CD4-positive, alpha-beta T cell treated with Interleukin-21 for 1 hour (primary cell): Measurements from ENCODE around the gene DNAJB8.

ENCODE experiments used
- DNase-seq: peaks from one replicate; pipeline ENCODE4 v3.0.0-alpha.2; 2020

DNAJB8 gene

DNA sequence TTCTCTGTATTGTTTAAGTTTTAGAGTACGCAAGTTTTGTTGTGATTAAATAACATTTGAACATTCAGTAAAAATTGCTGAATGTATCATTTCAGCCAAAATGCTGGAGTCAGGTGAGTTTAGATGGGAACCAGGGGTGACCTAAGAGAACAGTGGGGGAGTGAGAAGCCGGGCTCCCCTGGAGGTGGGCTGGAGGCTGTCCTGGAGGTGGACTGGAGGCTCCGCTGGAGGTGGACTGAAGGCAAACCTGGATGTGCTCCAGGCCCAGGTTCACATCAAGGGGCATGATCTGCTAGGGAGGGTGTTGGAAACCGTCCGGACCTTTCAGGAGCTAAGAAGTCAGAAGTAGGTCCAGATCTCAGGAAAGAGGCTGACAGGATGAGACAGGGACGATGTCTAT lies 23.7 kb downstream of the DNAJB8 start:
- DNase-seq = no peak

DNA sequence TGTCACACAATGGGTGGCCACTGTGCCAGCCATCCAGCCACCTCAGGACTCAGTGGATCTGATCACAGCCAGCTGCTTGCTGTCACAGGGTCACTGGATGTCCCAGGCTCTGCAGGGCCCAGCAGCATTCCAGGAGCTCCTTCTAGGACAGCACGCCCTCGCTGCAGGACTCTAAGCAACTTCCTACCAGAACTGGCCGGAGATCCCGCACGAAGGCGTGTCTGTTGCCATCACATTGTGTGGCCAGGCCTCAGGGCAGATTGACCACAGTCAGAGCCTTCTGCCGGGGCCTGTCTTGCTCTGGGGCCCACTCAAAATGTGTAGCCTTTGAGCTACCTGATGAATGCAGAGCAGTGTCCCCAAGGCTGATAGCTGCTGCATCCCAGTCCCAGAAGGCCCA lies 24.6 kb downstream of the DNAJB8 start:
- no peak for DNase-seq

DNA sequence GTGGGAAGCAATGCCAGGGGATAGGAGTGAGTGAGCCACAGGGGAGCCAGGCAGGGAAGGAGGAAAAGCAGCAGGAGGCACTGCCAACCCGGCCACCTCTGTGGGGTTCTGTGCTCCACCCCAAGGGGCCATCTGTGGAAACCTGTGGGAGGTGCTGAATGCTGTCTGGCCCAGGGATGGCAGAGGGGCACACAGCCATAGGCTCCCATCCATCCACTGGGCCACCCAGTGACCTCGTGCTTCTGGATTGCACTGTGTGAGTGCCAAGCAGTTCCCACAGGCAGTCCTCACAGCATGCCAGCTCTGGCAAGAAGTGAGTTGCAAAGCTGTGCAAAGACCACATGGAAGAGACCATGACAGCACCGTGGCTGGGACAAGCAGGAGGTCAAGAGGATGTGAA lies 27.5 kb downstream of the DNAJB8 start:
- no peak for DNase-seq

DNA sequence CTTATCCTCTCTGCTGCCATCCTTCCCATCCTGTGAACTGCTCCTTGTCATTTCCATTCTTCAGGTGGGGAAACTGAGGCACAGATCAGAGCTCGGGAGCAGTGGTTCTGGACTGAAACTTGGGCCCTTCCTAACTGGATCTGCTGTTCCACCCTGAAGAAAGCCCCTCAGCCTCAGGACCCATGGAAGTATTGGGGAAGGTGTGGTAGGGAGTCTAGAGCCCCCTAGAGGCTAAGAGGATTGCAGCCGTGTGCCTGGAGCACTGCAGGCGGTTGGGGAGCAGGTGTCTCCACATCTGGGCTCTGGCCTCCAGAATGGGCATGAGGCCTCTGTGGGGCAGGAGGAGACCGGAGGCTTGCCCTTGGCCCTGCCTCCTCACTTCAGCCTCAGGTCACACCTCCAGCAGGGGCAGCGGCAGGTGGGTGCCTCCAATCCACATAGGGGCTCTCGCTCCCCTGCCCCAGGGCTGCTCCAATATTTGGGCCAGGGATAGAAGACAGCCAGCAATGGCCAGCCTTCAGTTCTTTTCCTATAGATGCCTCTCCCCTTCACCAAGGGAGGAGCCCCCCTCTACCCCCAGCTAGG lies 28.1 kb downstream of the DNAJB8 start:
- no peak for DNase-seq

DNA sequence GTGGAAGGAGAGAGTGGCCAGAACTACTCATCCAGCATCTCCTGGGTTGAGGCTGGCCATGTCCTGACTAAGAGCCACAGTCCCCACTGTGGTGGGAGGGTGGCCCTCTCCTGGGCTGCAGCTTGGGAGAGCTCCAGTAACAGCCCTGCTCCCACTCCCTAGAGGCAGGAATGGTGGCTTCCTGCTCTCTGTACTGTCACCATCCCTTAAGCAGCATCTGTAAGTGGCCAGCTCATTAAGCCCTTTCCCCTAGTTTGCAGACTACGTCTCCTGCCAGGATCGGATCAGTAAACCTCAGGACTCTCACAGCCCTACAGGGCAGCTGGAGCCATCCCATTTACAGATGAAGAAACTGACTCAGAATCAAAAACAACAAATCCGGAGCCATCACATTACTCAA lies 30.5 kb downstream of the DNAJB8 start:
- no peak for DNase-seq

DNA sequence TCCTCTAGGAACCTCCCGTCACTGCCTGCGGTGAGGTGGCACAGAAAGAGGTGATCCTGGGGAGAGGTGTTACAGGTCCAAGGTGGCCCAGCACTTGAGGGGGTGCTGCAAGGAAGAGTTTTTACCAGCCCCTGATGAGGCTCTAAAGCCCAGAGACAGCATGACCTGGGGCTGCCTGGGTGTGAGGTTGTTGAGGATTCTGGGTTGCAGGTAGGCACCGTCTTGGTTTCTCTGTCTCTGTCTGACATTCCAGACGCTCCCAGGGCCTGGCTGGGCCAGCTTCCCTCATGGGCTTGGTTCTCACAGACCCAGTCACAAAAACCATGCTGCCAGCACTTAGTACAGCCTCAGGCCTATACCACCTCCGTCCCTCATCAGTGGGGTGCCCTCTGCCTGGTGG lies 31.1 kb downstream of the DNAJB8 start:
- DNase-seq = no peak

DNA sequence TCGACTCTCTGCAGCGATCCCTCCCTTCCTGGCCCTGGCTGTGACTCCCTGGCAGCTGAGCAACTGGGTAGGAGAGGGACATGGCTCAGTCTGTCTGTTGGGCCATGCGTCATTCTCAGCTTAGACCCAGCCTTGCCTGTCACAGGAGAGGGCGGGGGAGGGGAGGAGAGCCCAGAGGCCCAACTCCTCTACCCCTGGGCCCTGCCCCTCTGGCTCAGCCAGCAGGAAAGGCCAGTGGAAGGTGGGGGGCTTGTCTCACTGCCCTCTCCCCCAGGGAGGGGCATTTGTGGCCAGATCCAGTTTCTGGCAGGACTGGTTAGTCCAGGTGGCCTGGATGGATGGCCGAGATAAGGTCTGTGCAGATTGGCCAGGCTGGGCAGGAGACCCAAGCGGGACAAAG lies 31.6 kb downstream of the DNAJB8 start:
- no peak for DNase-seq

DNA sequence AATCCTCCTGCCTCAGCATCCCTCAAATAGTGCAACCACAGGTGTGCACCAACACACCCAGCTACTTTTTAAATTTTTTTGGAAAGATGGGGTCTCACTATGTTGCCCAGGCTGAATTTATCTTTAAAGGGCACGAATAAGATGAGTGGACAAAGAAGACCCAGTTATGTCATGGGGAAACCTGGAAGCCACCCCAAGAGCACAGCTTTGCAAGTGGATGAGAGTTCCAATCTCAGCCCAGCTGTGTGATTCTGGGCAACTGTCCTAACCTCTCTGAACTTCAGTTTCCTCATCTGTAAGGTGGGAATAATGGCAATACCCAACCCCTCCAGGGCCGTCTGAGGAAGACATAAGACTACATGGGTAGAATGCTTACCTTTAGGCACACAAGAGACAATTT lies 32.2 kb downstream of the DNAJB8 start:
- DNase-seq = no peak

DNA sequence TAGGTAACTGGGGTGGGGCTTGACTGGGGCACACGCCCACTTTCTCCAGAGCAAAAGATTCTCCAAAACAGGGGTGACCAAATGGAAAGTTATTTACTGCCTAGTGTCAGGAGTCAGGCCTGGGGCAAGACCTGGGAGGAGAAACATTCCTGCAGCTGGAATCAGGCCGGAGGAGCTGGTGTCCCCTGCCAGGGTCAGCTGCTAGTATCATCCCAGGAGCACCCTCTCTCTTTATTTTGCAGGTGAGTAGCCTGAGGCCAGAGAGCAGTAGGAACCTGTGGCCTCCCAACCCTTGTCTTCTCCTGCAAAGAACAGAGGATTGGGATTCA lies 32.9 kb downstream of the DNAJB8 start:
- DNase-seq = no peak

DNA sequence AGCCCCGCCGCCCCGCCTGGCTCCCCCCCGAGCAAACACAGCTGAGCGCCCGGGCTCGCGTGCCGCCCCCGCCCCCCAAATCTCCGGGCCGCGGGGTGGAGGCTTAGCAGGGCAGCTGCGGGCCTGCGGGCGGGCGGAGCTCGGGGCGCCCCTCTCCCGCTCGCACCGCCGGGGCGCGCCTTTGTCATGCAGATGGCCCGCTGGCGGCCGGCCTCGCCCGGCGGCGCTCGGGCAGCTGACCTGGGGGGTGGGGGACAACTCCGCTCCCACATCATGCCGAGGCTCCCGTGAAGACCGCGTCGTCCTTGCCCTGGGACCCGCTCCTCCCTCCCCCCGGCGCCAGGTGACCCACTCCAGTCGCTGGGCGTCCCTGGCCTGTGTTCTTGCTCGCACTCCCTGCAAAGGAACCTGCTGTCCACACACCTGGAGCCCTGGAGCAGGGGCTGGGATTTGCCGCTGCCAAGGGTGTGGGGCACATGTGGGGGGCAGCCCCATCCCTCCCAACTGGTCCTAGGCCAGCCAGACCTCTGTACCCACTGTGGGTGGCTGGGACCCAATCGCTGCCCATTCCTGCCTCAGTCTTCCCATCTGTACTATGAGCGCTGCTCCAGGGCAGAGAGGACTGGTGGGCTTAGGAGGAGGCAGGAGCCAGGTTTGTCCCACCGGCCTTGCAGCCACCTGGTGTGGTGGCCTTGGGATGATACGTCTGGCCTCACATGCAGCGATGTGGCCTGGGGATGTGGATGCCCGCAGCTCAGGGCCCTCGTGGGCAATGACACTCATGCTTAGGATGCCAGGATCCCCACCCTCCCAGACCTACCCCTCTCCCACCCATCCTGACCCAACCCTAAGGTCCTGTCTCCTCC lies 33.5 kb downstream of the DNAJB8 start:
- no peak for DNase-seq

DNA sequence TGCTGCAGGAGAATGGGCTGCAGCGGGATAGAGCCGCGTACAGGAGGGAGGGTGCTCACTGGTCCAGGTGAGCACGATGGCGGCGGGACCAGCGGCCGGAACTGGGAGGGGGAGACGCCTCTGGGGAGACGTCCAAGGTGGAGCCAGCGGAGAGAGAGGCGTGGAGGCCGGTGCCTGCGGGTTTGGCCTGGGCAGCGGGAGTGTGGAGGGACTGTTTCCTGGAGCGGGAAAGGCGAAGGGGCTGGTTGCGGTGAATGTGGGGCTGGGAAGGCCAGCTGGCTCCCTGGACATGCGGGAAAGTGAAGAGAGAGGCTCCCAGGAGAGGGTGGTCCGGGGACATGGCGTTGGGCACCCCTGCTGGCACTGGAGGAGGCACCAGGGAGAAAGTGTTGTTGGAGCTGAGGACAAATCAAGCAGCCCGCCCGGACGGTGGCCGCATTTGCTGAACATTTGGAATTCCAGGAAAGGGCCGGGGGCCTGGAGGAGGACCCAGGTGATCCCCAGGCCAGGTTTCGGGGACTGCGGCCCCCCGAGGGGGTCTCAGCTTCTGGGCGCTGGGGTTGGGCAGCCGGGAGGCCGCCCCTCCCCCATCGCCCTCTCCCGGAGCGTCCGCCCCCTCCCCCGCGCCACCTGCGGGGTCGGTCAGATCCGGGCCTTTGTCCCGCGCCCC lies 34.3 kb downstream of the DNAJB8 start:
- no peak for DNase-seq

DNA sequence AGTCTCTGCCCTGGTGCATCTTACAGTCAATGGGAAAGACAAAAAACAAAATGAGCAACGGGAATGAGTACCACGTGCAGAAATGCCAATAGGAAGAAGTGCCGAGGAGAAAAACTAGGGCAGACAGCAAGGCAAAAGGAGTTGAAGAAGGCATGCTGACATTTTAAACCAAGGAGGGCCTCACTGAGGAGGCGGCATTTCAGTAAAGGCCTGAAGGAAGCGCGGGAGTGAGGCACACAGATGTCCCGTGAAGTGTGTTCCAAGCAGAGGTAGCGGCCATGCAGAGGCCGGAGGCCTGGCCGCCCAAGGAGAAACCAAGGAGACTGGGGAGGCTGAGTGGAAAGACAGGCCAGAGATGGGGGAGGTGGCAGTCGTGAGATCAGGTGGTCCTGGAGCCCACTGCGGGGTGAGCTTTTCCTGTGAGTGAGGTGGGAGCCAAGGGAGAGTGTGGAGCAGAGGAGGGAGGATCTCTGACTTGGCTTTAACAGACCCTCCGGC lies 34.8 kb downstream of the DNAJB8 start:
- DNase-seq = no peak

DNA sequence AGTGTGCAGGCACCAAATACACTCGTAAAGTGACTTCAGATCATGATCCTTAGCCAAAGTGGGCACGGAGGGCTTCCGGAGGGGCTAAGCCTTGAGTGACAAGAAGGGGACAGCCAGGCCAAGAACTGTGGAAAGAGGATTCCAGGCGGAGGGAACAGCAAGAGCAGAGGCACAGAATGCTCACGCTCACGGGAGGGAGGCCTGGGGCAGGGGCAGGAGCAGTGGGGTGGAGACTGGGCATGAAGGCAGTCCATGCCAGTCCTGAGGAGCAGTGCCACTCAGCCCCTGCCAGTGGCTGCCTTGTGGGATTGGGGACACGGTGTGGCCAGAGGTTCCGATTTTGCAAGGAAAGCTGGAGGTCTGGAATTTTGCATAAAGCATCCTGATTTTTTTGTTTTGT lies 36.0 kb downstream of the DNAJB8 start:
- DNase-seq = no peak

DNA sequence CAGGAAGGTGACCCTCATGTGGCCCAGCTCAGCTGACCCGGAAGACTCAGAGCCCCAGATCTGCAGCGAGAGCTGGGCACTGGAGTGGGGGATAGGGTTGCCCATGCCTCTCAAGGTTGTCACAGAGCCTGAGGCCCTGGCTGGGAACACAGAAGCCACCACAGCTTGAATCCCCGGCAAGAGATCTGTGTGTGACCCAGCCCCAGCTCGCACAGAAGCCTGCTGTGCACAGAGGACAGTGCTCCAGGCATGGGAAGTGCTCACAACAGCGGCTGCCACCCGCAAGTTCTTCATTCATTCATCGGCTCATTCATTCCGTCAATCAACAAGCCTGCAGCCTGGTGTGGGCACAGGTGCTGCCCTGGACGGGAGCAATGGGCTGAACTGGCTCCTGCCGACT lies 36.4 kb downstream of the DNAJB8 start:
- no peak for DNase-seq

DNA sequence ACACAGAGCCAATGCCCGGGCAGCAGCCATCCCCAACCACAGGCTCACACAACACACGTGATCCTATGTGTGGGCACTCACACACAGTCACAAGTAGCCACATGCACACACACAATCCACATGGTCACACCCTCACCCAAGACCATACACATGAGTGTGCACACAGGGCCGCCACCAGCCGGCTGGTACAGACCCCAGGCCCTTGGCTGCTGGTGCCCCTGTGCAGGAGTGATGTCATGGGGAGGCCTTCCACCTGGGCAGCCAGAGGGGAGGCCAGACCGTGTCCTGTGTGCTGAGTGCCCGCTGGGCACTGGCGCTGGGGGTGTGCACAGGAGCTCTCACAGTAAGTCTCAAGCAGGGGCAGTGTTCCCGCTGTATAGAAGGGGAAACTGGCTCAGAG lies 36.9 kb downstream of the DNAJB8 start:
- no peak for DNase-seq

DNA sequence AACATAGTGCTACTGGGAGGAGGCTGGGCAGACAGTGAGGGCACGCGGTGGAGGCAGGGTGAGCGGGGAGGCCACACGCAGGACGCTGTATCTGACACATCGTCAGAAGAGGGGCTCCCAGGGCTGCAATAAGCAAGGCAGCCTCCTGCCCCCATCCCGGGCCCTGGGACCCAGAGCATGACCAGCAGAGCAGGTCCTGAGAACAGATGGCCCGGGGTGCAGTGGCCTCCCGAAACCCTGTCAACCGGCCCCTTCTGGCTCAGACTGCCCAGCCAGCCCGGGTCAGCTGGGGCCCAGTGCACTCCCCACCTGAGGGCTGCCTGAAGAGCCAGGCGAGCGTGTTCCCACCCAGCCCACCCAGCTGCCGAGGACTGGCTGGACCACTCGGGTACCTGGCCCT lies 37.4 kb downstream of the DNAJB8 start:
- DNase-seq = no peak

DNA sequence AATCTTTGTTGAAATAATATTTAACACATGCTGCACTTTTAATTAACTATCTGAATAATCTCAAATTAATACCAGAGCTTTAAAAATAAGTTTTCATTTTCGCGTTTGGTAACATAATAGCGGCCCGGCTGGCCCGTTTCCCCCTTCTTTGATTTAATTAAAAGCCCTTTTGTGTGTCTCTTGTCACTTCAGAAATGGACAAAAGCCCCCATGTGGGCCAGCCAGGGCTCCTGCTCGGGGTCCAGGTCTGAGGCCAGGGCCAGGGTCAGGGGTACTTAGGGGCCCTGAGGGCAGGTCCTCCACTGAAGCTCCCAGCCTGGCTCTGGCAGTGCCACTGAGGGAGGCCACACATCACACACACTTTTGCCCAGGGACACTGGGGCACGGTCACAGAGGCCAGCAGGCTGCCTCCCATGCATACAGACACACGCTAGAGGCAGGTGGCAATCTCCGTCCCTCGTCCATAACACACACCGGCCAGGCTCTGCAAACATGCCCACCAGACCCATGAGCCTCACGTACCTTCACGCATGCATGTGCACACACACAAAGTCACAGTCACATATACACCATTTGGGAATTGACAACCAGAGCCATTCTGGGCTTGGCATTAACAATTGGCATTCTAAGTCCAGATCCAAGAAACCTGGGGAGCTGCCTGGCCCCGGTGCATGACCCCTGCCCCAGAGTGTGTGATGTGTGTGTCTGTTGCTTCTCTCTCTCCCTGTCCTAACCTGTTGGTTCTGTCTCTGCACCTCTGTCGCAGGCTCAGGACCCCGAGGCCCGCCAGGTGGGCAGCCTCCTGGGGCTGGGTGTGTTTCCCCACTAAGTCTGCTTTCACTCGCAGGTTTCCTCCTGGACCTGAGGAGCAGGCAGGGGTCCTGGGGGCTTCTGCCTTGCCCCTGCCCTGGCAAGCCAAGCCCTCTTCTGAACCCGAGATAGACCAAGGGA lies 38.5 kb downstream of the DNAJB8 start:
- no peak for DNase-seq

DNA sequence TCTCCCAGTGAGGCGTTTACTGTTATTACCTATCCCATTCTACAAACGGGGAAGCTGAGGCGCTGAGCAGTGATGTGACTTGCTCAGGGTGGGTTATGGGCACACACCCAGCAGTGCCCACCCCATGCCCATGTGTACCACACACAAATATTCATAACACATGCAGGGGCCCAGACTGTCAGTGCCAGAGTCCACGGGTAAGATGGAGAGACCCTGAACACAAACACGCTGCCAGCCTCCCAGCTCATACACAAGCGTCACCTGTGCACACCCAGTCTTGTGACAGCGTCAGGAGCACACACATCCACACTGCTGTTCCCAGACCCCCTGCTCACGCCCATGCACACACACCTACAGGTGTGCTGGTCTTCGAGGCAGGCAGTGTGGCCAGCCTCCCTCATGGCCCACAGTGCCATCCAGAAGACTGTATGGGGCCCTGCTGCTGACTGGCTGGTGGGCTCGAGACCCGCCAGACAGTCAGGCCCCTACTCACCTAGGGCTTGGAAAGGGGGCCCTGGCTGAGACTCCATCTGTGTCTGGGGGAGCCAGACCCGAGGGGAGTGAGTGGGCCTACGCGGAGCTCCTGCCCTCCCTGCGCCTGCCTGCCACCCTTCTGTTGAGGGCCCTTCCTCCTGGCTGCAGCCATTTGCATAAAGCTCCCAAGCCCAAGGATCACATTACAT lies 39.4 kb downstream of the DNAJB8 start:
- DNase-seq = no peak

DNA sequence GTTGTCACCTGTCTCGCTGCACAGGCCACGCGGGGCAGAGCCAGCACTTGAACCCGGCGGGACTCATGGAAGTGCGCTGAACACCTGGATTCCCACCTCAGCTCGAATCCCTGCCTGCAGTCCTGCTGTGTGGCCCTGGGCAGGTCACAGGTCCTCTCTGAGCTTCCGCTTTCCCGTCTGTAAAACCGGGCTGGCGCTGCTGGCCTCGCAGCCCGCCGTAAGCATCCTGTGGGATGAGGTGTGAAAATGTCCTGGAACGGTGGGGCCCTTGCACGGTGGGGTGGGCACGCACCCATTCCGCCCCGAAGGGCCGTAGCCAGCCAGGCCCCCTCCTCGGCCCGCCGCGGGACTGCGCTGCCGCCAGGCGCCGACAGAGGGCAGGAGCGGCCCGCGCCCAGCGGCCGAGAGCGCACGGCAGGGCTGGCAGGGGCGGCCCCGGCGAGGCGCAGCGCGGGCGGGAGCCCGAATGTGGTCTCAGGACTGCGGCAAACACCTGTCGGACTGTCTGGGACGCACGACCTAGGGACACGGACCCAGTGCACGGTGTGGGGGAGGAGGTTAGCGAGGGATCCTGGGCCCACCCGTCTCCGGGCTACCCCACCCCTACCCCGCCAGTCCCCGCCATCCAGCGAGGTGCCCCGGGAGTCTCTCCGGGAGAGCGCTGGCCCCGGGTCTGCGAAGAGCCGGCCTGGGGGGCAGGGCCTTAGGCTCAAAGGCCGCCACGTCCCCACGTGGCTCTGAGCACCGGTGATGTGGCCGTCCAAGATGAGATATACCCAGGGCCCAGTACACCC lies 40.4 kb downstream of the DNAJB8 start:
- peak; percentile 47 for DNase-seq

DNA sequence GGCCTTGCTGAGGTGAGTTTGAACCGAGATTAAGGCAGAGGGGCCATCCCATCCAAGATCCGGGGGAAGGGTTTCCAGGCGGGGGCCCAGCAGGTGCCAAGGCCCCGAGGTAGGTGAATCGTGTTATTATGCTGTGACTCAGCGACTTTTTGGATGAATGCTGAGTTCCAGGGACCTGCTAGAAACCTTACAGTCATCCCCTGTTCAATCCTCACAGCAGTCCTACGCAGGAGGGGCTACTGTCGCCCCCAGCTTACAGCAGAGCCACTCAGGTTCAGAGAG lies 40.9 kb downstream of the DNAJB8 start:
- DNase-seq = no peak

DNA sequence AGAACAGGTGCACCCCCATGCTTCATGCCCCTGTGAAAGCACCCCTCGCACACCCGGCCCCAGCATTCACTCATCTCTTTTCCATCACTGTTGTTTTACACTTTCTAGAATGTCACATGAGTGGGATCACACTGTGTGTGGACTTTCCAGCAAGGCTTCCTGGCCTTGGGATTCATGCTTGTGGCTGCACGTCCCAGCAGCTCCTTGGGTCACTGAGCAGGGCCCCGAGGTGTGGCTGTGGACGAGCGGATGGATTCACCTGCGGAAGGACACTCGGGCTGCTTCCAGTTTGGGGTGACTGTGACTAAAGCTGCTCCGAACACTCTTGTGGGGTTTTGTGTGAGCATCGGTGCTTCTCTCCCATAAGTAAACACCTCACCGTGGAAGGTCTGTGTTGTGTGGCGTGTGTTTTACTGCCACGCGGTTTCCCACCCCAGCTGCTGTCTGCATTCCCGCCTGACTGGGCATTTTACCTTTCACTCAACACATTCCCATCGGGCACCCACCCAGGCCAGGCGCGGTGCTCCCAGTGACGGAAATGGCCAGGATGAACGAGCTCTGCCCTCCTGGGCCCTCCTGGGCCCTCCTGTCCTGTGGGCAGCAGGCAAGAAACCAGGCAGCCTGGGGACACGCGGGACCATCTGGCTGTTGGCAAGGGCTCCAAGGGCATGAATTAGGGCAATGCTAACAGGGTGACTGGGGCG lies 41.4 kb downstream of the DNAJB8 start:
- no peak for DNase-seq
